NCI-H69 (cell line): ENCODE data around the gene FAM229B.
A peak's percentile ranks its signal among the peaks of the same experiment; 100 is the strongest.

Source experiments
- DNase-seq: peaks from one replicate; lab custom pipeline; 2025; lab: John Stamatoyannopoulos, UW

Gene FAM229B

DNA sequence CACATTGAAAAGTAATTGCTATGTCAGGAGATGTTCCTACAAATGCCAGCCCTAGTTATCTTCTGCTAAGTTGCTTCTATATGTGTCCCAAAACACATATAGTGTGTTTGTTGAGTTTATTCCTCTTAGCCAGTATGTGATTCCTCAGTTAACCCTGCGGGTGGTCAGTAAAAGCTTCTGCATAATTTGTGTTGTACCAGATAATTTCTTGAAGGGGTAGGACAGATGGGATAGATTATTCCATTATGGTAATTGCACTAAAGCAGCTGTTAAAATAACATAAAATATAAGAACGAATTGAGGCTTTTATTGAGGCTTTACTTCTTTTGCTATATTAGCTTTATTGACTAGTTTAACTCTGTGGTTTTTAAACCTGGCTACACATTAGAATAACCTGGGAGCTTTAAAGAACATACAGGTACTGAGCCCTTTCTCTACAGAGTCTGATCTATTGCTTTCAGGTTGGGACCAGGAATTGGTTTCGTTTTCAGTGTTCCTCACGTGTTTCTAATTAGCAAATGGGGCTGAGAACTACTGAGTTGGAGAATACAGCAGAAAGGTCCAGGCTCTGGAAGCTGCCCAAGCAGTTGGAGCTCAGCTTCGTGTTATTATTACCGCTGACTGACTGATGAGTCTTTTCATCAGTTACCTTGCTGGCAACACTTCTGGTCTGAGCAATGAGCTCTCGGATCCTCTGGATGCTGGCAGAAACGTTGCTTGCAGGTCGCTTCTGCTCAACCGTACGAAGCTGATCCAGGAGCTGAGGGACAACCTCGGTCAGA lies 56.9 kb downstream of the FAM229B start:
- DNase-seq, result peak; percentile 90

DNA sequence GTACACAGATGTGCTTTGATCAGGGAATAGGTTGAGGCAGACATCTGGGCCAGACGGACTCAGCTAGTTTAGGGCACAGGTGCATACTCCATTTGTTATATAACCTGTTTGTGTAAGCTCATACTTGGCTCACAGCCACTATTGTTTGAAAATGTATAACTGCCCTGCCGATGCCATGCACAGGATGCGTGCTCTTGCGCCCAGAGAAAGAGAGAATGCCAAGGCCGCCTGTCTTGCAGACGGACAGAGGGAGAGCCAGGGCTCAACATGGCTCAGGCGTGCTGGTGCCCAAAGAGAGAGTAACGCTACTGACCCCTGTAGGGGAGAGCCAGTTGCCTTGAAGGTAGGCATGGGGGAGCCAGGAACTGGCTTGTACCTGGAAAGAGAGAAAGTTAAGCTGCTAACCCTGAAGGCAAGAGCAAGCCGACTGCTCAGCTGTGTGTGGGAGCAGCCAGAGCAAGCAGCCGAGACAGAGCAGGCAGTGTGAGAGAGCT lies 57.7 kb downstream of the FAM229B start:
- peak; percentile 73 for DNase-seq

DNA sequence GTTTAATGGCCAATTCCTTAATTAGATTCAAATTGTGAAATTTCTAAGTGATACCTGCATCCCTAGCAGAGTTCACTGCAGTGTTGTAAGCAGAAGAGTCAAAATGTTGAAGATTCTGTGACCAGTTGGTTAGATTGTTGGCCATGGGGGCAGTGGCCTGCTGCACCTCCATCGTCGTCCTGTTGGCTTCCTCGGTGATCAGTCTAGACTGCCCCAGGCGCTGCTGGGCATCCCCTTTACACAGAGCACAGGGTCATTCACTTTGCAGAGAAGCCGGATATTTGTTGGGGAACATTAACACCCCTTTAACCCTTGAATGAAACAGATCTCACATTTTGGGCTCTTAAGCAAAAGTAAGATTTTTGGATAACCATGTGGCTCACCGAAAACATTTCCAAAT lies 60.7 kb downstream of the FAM229B start:
- no peak for DNase-seq

DNA sequence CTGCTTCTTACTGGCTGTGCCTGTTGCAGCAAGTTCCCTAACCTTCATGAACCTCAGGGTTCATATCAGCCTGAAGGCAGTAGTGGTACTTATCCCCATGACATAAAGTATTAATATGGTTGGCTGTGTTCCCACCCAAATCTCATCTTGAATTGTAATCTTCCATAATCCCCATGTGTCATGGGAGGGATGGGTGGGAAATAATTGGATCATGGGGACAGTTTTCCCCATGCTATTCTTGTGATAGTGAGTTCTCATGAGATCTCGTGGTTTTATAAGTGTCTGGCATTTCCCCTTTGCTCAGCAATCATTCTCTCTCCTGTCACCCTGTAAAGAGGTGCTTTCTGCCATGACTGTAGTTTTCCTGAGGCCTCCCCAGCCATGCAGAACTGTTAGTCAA lies 61.8 kb downstream of the FAM229B start:
- DNase-seq, result no peak

DNA sequence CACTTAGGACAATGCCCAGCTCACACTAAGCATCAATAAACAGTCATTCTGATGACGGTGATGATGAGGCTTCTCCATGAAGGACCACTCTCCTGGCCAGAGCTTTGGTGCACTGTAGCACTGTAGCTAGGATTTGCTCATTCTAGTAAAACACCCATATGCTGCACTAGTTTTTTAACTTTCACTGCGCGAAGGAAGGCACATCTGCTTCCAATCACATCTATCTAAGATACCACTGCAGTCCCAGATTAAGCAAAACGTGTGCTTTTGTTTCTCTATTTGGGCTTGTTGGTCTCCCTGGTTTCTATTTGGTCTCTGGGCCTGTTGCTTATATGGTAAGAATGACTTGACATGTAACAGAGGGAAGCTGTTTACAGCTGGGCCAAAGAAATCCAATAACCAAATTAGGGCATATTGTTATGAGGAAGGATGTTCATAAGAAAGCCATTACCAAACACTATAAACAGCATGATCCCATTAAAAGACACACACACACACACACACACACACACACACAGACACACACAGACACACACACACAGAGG lies 62.4 kb downstream of the FAM229B start:
- peak; percentile 16 for DNase-seq

DNA sequence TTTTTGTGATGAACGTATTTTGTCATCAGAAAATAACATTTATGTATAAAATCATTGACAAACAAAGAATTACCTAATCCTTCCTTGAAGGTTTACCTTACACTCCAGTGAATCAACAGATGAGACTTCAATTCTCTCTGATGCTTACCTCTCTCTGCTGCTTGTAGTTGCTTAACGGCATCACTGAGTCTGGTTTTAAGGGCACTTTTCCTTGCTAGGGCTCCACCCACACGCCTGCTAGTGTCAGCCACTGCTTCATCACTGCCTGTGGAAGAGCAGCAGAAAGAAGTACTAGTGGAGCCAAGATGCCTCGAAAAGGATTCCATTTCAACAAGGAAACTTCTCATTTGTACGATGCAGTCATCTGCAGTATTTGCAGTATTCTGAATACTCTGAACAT lies 63.0 kb downstream of the FAM229B start:
- DNase-seq, result peak; percentile 49
